ENCODE data around the gene PIGN.

DNA sequence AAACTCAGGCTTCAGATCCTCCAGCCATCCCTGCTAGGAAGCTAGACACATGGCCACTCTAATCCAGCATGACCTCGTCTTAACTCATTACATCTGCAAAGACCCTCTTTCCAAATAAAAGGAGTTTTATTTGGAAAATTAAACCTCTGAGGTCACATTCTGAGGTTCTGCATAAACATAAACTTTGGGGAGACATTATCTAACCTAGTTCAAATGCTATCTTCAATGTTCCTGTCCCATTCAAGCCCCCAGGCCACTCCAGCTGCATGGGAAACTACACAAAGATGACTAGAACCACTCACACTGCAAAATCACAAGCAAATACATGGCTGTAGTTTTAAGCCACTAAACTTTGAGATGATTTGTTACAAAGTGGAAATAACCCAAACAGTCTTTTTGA is 195.0 kb downstream of the PIGN start:
- no peak for TF ChIP-seq CTCF (IDR thresholded peaks at IDR 0.05)
- TF ChIP-seq POLR2AphosphoS5 (IDR thresholded peaks at IDR 0.05), result no peak
- TF ChIP-seq POLR2A (IDR thresholded peaks at IDR 0.05), result no peak

Data from breast epithelium (tissue), 3 donors.